GDM1 (cell line): ENCODE results near the gene LRTM1.

ENCODE experiments used
- DNase-seq: peaks from one replicate; lab custom pipeline; 2025; lab: John Stamatoyannopoulos, UW

Gene LRTM1

GRCh38 chr3:54892168-54892567 is 35.7 kb downstream of the LRTM1 start:
- DNase-seq = no peak

GRCh38 chr3:54891540-54891897 is 36.3 kb downstream of the LRTM1 start:
- DNase-seq = no peak

- DNase-seq = no peak
Measured at GRCh38 chr3:54889731-54890130, 38.1 kb downstream of the LRTM1 start.

GRCh38 chr3:54888873-54889272 is 39.0 kb downstream of the LRTM1 start:
- no peak for DNase-seq

- DNase-seq = no peak
Measured at GRCh38 chr3:54888162-54888561, 39.7 kb downstream of the LRTM1 start.

GRCh38 chr3:54882129-54882833 is 45.6 kb downstream of the LRTM1 start:
- DNase-seq = no peak

- DNase-seq = no peak
Measured at GRCh38 chr3:54878145-54878544, 49.7 kb downstream of the LRTM1 start.

GRCh38 chr3:54877730-54878129 is 50.1 kb downstream of the LRTM1 start:
- DNase-seq = no peak

GRCh38 chr3:54876694-54877093 is 51.2 kb downstream of the LRTM1 start:
- no peak for DNase-seq

GRCh38 chr3:54875596-54876268 is 52.1 kb downstream of the LRTM1 start:
- DNase-seq = no peak

- DNase-seq = no peak
Measured at GRCh38 chr3:54874816-54875556, 52.9 kb downstream of the LRTM1 start.

GRCh38 chr3:54873059-54874010 is 54.5 kb downstream of the LRTM1 start:
- DNase-seq = no peak

- no peak for DNase-seq
Measured at GRCh38 chr3:54871867-54872266, 56.0 kb downstream of the LRTM1 start.

- no peak for DNase-seq
Measured at GRCh38 chr3:54870423-54870822, 57.4 kb downstream of the LRTM1 start.
